Tibial artery (tissue), 4 donors: ENCODE data around the gene PTPN11.
"Not testable (repeated sequence)": the region's sequence is repeated elsewhere in the genome, so short reads cannot be mapped to it uniquely, and the experiment has no call there.

ENCODE experiments used
- DNase-seq, 2 donors: peaks; one replicate each; pipeline ENCODE4 v3.0.0-alpha.2; 2019
- H3K27ac ChIP-seq, 2 donors: fragments of 200-600 bp; sonication (generic) in 1 of 2; 1 replicate in 1 of 2; 2 replicates in 1 of 2; pipeline ENCODE4 v1.5.1; 2018 to 2019; ENCODE audit warnings: mild to moderate bottlenecking in 1 of 2
- H3K27me3 ChIP-seq, 2 donors: fragments of 200-600 bp; sonication (generic) in 1 of 2; one replicate each; pipeline versions ENCODE4 v1.5.1 to v1.6.0; 2016 to 2019
- H3K36me3 ChIP-seq, 3 donors: fragments of 200-600 bp; sonication (generic) in 2 of 3; one replicate each; pipeline ENCODE4 v1.5.1; 2016 to 2019; ENCODE audit warnings: mild to moderate bottlenecking in 2 of 3
- H3K4me1 ChIP-seq, 4 donors: fragments of 200-600 bp; sonication (generic) in 2 of 4; 1 replicate in 3 of 4; 2 replicates in 1 of 4; pipeline ENCODE4 v1.5.1; 2016 to 2019
- H3K4me3 ChIP-seq, 2 donors: fragments of 200-600 bp; sonication (generic) in 1 of 2; 1 replicate in 1 of 2; 2 replicates in 1 of 2; pipeline ENCODE4 v1.5.1; 2018 to 2019; ENCODE audit warnings: mild to moderate bottlenecking in 2 of 2
- H3K9me3 ChIP-seq, 3 donors: fragments of 200-600 bp; sonication (generic) in 1 of 3; one replicate each; pipeline ENCODE4 v1.5.1; 2016 to 2019
- intact Hi-C: fragments of 100-400 bp; cut with DNase I; formaldehyde crosslinking; loops from one replicate; pipeline ENCODE4 v1.15.0; 2023; ENCODE audit warnings: low total_unique reads
- TF ChIP-seq, protein P1 (sequence below), 2 experiments: fragments of 200-600 bp in 1 of 2; fragments of 450-650 bp in 1 of 2; IDR thresholded peaks; one replicate each; pipeline ENCODE4 v1.5.1; 2017 to 2019; ENCODE audit warnings: antibody characterized with exemption in 2 of 2, mild to moderate bottlenecking in 1 of 2, moderate library complexity in 1 of 2

Gene PTPN11

DNA sequence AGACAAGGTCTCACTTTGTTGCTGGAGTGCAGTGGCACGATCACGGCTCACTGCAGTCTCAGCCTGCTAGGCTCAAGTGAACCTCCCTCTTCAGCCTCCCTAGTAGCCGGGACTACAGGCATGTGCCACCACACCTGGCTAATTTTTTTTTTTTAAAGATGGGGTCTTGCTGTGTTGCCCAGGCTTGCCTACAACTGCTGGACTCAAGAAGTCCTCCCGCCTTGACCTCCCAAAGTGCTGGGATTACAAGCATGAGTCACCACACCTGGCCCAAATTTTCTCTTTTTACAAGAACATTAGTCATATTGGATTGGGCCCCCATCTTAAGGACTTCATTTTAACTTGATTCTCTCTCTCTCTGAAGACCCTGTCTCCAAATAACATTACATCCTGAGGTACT lies 29.5 kb upstream of the PTPN11 start:
- no peaks in the 10 kb centered on the region for H3K36me3 ChIP-seq
- intact Hi-C loops = loop anchor here (10.0 kb wide), 2 partner anchors 134 to 194 kb away; no protein-coding TSS in a partner anchor
- H3K27me3 ChIP-seq = no peaks in the 10 kb centered on the region
- H3K27ac ChIP-seq = no peak overlapping the region
- no peaks in the 10 kb centered on the region for H3K9me3 ChIP-seq
- H3K4me3 ChIP-seq = no peak overlapping the region
- H3K4me1 ChIP-seq = peaks cover 0 to 6% (median 0%) of the 10 kb centered on the region in 4 donors
- TF ChIP-seq, protein P1, sequence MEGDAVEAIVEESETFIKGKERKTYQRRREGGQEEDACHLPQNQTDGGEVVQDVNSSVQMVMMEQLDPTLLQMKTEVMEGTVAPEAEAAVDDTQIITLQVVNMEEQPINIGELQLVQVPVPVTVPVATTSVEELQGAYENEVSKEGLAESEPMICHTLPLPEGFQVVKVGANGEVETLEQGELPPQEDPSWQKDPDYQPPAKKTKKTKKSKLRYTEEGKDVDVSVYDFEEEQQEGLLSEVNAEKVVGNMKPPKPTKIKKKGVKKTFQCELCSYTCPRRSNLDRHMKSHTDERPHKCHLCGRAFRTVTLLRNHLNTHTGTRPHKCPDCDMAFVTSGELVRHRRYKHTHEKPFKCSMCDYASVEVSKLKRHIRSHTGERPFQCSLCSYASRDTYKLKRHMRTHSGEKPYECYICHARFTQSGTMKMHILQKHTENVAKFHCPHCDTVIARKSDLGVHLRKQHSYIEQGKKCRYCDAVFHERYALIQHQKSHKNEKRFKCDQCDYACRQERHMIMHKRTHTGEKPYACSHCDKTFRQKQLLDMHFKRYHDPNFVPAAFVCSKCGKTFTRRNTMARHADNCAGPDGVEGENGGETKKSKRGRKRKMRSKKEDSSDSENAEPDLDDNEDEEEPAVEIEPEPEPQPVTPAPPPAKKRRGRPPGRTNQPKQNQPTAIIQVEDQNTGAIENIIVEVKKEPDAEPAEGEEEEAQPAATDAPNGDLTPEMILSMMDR (IDR thresholded peaks at IDR 0.05) = no peak
- no peak for DNase-seq

DNA sequence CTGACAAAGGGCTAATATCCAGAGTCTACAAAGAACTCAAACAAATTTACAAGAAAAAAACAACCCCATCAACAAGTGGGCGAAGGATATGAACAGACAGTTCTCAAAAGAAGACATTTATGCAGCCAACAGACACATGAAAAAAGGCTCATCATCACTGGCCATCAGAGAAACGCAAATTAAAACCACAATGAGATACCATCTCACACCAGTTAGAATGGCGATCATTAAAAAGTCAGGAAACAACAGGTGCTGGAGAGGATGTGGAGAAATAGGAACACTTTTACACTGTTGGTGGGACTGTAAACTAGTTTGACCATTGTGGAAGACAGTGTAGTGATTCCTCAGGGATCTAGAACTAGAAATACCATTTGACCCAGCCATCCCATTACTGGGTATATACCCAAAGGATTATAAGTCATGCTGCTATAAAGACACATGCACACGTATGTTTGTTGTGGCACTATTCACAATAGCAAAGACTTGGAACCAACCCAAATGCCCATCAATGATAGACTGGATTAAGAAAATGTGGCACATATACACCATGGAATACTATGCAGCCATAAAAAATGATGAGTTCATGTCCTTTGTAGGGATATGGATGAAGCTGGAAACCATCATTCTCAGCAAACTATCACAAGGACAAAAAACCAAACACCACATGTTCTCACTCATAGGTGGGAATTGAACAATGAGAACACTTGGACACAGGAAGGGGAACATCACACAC lies 28.7 kb upstream of the PTPN11 start:
- not testable (repeated sequence) for H3K27ac ChIP-seq, H3K36me3 ChIP-seq, H3K9me3 ChIP-seq, DNase-seq, H3K27me3 ChIP-seq, H3K4me3 ChIP-seq, H3K4me1 ChIP-seq
- intact Hi-C loops = loop anchor here (10.0 kb wide), 2 partner anchors 135 to 195 kb away; no protein-coding TSS in a partner anchor

DNA sequence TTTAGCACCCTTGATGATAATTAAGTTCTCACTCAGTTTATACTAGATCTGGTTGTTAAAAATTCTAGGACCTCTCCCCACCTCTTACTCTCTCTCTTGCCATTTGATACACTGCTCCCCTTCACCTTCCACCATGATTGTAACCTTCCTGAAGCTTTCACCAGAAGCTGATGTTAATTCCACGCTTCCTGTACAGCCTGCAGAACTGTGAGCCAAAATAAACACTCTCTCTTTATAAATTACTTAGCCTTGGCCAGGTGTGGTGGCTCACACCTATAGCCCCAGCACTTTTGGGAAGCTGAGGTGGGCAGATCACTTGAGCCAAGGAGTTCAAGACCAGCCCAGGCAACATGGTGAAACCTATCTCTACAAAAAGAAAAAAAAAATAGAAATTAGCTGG lies 25.4 kb upstream of the PTPN11 start:
- no peaks in the 10 kb centered on the region for H3K36me3 ChIP-seq
- H3K4me3 ChIP-seq = no peak overlapping the region
- intact Hi-C loops = no loop called here
- TF ChIP-seq, protein P1 (IDR thresholded peaks at IDR 0.05) = no peak
- no peaks in the 10 kb centered on the region for H3K4me1 ChIP-seq
- no peaks in the 10 kb centered on the region for H3K27me3 ChIP-seq
- no peaks in the 10 kb centered on the region for H3K9me3 ChIP-seq
- H3K27ac ChIP-seq = no peak overlapping the region
- no peak for DNase-seq

DNA sequence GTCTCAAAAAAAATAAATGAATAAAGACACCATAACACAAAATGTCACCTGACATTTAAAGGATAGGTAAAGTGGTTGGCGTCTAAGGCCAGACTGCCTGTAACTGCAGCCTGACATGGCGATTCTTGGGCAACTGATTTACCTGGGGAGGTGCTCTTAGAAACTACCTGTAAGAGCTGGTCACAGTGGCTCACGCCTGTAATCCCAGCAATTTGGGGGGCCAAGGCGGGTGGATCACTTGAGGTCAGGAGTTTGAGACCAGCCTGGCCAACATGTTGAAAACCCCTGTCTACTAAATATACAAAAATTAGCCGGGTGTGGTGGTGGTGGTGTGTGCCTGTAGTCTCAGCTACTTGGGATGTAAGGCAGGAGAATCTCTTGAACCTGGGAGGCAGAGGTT lies 17.7 kb upstream of the PTPN11 start:
- DNase-seq = no peak
- H3K27ac ChIP-seq = no peak overlapping the region
- TF ChIP-seq, protein P1 (IDR thresholded peaks at IDR 0.05) = no peak
- peaks cover 14 to 23% (median 20%) of the 10 kb centered on the region in 3 donors for H3K36me3 ChIP-seq
- H3K27me3 ChIP-seq = no peaks in the 10 kb centered on the region
- H3K9me3 ChIP-seq = no peaks in the 10 kb centered on the region
- intact Hi-C loops = no loop called here
- no peaks in the 10 kb centered on the region for H3K4me1 ChIP-seq
- no peak overlapping the region for H3K4me3 ChIP-seq

DNA sequence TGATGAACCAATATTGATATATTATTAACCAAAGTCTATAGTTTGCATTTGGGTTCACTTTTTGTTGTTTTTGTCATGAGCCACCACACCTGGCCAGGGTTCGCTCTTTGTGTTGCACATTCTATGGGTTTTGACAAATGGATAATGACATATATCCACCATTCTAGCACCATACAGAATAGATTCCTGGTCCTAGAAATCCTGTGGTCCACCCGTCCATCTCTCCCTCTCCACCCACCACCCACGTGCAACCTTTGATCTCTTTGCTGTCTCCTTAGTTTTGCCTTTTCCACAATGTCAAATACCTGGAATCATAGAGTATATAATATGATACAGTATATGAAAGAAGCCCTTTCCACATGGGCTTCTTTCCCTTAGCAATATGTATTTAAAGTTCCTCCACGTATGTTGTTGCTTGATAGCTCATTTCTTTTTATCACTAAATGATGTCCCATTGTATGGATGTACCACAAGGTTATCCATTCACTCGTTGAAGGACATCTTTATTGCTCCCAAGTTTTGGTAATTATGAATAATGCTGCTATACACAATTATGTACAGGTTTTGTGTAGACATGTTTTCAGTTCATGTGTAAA lies 16.7 kb upstream of the PTPN11 start:
- DNase-seq = no peak
- no peak overlapping the region for H3K4me3 ChIP-seq
- H3K36me3 ChIP-seq = peaks cover 24 to 33% (median 29%) of the 10 kb centered on the region in 3 donors
- intact Hi-C loops = no loop called here
- TF ChIP-seq, protein P1 (IDR thresholded peaks at IDR 0.05) = no peak
- no peak overlapping the region for H3K27ac ChIP-seq
- H3K9me3 ChIP-seq = no peaks in the 10 kb centered on the region
- H3K4me1 ChIP-seq = peaks cover 0 to 3% (median 0%) of the 10 kb centered on the region in 4 donors
- H3K27me3 ChIP-seq = no peaks in the 10 kb centered on the region
